Karpas-422 (cell line): ENCODE measurements around the gene NIPBL. TPM values are rescaled to one million over a fixed set of nuclear protein-coding genes. Genes with fewer than 3 reads are reported as not detected.
"Not testable (repeated sequence)": the region's sequence is repeated elsewhere in the genome, so short reads cannot be mapped to it uniquely, and the experiment has no call there.

ENCODE experiments used
- DNase-seq: peaks from one replicate; pipeline ENCODE4 v3.0.0-alpha.2; 2015
- H2AFZ ChIP-seq: fragments of 200-600 bp; sonication (generic); 2 replicates; pipeline ENCODE4 v1.6.1; 2014; ENCODE audit warnings: antibody characterized with exemption, low read length, mixed read lengths
- H3K27ac ChIP-seq: fragments of 200-600 bp; sonication (generic); 2 replicates; pipeline ENCODE4 v1.5.1; 2014; ENCODE audit warnings: mild to moderate bottlenecking, low read length, moderate library complexity
- H3K27me3 ChIP-seq: fragments of 200-600 bp; sonication (generic); 2 replicates; pipeline ENCODE4 v1.6.1; 2014; ENCODE audit warnings: low read length, mixed read lengths
- H3K36me3 ChIP-seq: fragments of 200-600 bp; sonication (generic); 2 replicates; pipeline ENCODE4 v1.6.1; 2014; ENCODE audit warnings: low read length, mixed read lengths; ENCODE audit not compliant: insufficient read depth
- H3K4me1 ChIP-seq: fragments of 200-600 bp; sonication (generic); 2 replicates; pipeline ENCODE4 v1.6.1; 2014; ENCODE audit warnings: mild to moderate bottlenecking, low read length, mixed read lengths
- H3K4me2 ChIP-seq: fragments of 200-600 bp; sonication (generic); 2 replicates; pipeline ENCODE4 v1.6.1; 2014; ENCODE audit warnings: low read length, low read depth, mild to moderate bottlenecking; ENCODE audit not compliant: poor library complexity, severe bottlenecking
- H3K4me3 ChIP-seq: fragments of 200-600 bp; sonication (generic); 2 replicates; pipeline ENCODE4 v1.5.1; 2014; ENCODE audit warnings: mild to moderate bottlenecking, antibody characterized with exemption, low read length, mixed read lengths
- H3K79me2 ChIP-seq: fragments of 200-600 bp; sonication (generic); 2 replicates; pipeline ENCODE4 v1.6.1; 2014; ENCODE audit warnings: mild to moderate bottlenecking, low read length, mixed read lengths
- H3K9ac ChIP-seq: fragments of 200-600 bp; sonication (generic); 2 replicates; pipeline ENCODE4 v1.6.0; 2014; ENCODE audit warnings: low read length
- H3K9me2 ChIP-seq: fragments of 200-600 bp; sonication (generic), shearing (Covaris generic); replicated peaks from 2 replicates; pipeline ENCODE4 v1.6.0; 2014; ENCODE audit warnings: mild to moderate bottlenecking, low read length, moderate library complexity; ENCODE audit not compliant: insufficient read depth
- H3K9me3 ChIP-seq: fragments of 300-700, 200-600 bp; sonication (generic); 2 replicates; pipeline ENCODE4 v1.6.1; 2014; ENCODE audit warnings: low read length, mixed read lengths
- H4K20me1 ChIP-seq: fragments of 200-600 bp; sonication (generic); 2 replicates; pipeline ENCODE4 v1.6.1; 2014; ENCODE audit warnings: mild to moderate bottlenecking, antibody characterized with exemption, low read length, low read depth; ENCODE audit not compliant: insufficient read depth
- total RNA-seq: library from RNA; depleted of rRNA; stranded (reverse); fragments of >200 nt; shearing (Covaris generic); gene quantifications from 2 replicates; pipeline ENCODE4 v1.2.3, GENCODE V29; 2014; ENCODE audit warnings: low replicate concordance

Gene NIPBL
- total RNA-seq, 1 experiment from 2014 or later: 65.9 TPM

- H3K9me3 ChIP-seq: peaks cover 12% of the 10 kb centered on the region
- not testable (repeated sequence) for H3K4me1 ChIP-seq, DNase-seq, H3K27ac ChIP-seq, H3K4me3 ChIP-seq, H3K9me2 ChIP-seq, H3K9ac ChIP-seq, H3K4me2 ChIP-seq, H3K27me3 ChIP-seq, H2AFZ ChIP-seq, H4K20me1 ChIP-seq, H3K36me3 ChIP-seq
- H3K79me2 ChIP-seq: peaks cover 100% of the 10 kb centered on the region
Observed at GRCh38 chr5:36901077-36901476, 24.5 kb downstream of the NIPBL start.

DNA sequence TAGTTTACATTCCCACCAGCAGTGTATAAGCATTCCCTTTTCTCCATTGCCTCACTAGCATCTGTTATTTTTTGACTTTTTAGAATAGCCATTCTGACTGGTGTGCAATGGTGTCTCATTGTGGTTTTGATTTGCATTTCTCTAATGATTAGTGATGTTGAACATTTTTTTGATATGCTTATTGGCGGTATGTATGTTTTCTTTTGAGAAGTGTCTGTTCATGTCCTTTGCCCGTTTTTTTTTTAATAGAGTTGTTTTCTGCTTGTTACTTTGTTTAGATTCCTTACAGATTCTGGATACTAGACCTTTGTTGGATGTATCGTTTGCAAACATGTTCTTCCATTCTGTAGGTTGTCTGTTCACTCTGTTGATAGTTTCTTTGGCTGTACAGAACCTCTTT, 25.3 kb downstream of the NIPBL start:
- Histone ChIP-seq H2AFZ (no peak overlapping the region), H3K27me3 (no peaks in the 10 kb centered on the region), H3K36me3 (peaks cover 8% of the 10 kb centered on the region; the same call in 1 of the 2 replicates), H3K27ac (no peak overlapping the region), H3K9me2 (no peaks in the 10 kb centered on the region), H3K79me2 (peaks cover 100% of the 10 kb centered on the region), H3K4me2 (no peak overlapping the region), H3K4me3 (no peak overlapping the region), H4K20me1 (peaks cover 7% of the 10 kb centered on the region), H3K9ac (no peak overlapping the region), H3K4me1 (peaks cover 5% of the 10 kb centered on the region; the same call in 1 of the 2 replicates), H3K9me3 (peaks cover 12% of the 10 kb centered on the region)
- DNase-seq: no peak

- H3K4me2 ChIP-seq: no peak overlapping the region
Observed at GRCh38 chr5:36902353-36902752, 25.8 kb downstream of the NIPBL start.

DNA sequence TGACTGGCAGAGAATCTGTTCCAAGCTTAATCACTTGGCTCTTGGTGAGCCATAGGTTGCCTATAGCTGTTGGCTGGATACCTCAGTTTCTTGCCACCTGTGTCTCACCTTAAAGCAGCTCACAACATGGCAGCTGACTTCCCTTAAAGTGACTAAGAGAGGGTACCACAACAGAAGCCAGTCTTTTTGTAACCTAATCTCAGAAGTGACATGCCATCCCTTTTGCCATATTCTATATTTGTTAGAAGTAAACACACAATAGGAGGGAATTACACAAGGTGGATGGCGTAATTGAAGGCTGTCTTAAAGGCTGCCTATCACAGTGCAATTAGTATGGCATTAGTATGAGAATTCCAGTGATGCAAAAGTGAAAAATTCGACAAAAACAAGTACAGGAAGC, 28.1 kb downstream of the NIPBL start:
- peaks cover 100% of the 10 kb centered on the region for H3K79me2 ChIP-seq
- no peak overlapping the region for H3K4me2 ChIP-seq
- peaks cover 5% of the 10 kb centered on the region; the same call in 1 of the 2 replicates for H4K20me1 ChIP-seq
- peaks cover 15% of the 10 kb centered on the region for H3K4me1 ChIP-seq
- no peak overlapping the region for H3K27ac ChIP-seq
- no peak overlapping the region for H2AFZ ChIP-seq
- H3K36me3 ChIP-seq: peaks cover 8% of the 10 kb centered on the region
- no peaks in the 10 kb centered on the region for H3K27me3 ChIP-seq
- no peak overlapping the region for H3K4me3 ChIP-seq
- no peak for DNase-seq
- H3K9me3 ChIP-seq: peaks cover 12% of the 10 kb centered on the region
- no peak overlapping the region for H3K9ac ChIP-seq
- no peaks in the 10 kb centered on the region for H3K9me2 ChIP-seq

More at GRCh38 chr5:36902353-36902752, 25.8 kb downstream of the NIPBL start:
- Histone ChIP-seq H3K27me3 (no peaks in the 10 kb centered on the region), H3K27ac (no peak overlapping the region), H3K79me2 (peaks cover 100% of the 10 kb centered on the region), H3K9me2 (no peaks in the 10 kb centered on the region), H3K9me3 (peaks cover 12% of the 10 kb centered on the region), H2AFZ (no peak overlapping the region), H3K4me1 (peaks cover 5% of the 10 kb centered on the region; the same call in 1 of the 2 replicates), H3K9ac (no peak overlapping the region), H3K36me3 (peaks cover 7% of the 10 kb centered on the region; the same call in 1 of the 2 replicates), H4K20me1 (peaks cover 7% of the 10 kb centered on the region), H3K4me3 (no peak overlapping the region)
- no peak for DNase-seq

- no peak overlapping the region for H3K27ac ChIP-seq
- no peaks in the 10 kb centered on the region for H3K9me2 ChIP-seq
- H3K79me2 ChIP-seq: peaks cover 100% of the 10 kb centered on the region
- no peak overlapping the region for H3K4me2 ChIP-seq
- no peak overlapping the region for H2AFZ ChIP-seq
- no peak for DNase-seq
- H3K9ac ChIP-seq: no peak overlapping the region
- peaks cover 5% of the 10 kb centered on the region; the same call in 1 of the 2 replicates for H4K20me1 ChIP-seq
- no peaks in the 10 kb centered on the region for H3K9me3 ChIP-seq
- no peak overlapping the region for H3K4me3 ChIP-seq
- H3K4me1 ChIP-seq: peaks cover 10% of the 10 kb centered on the region
- H3K27me3 ChIP-seq: no peaks in the 10 kb centered on the region
- H3K36me3 ChIP-seq: peaks cover 3% of the 10 kb centered on the region; the same call in 1 of the 2 replicates
Observed at GRCh38 chr5:36908544-36909260, 32.1 kb downstream of the NIPBL start.

- DNase-seq: no peak
- Histone ChIP-seq H3K27ac (no peak overlapping the region), H3K4me2 (no peak overlapping the region), H3K9me3 (no peaks in the 10 kb centered on the region), H3K36me3 (no peaks in the 10 kb centered on the region), H3K4me1 (0 out of 2 replicates have a peak, but pooled peaks cover 5% of the 10 kb centered on the region), H3K27me3 (no peaks in the 10 kb centered on the region), H2AFZ (no peak overlapping the region), H3K9ac (no peak overlapping the region), H3K4me3 (no peak overlapping the region), H3K79me2 (peaks cover 90% of the 10 kb centered on the region), H3K9me2 (no peaks in the 10 kb centered on the region), H4K20me1 (no peaks in the 10 kb centered on the region)
Observed at GRCh38 chr5:36915653-36916052, 39.1 kb downstream of the NIPBL start.

DNA sequence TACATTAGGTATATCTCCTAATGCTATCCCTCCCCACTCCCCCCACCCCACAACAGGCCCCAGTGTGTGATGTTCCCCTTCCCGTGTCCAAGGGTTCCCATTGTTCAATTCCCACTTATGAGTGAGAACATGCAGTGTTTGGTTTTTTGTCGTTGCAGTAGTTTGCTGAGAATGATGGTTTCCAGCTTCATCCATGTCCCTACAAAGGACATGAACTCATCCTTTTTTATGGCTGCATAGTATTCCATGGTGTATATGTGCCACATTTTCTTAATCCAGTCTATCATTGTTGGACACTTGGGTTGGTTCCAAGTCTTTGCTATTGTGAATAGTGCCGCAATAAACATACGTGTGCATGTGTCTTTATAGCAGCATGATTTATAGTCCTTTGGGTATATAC, 40.0 kb downstream of the NIPBL start:
- H4K20me1 ChIP-seq, H3K36me3 ChIP-seq, DNase-seq: not testable (repeated sequence)

GRCh38 chr5:36917358-36917757, 40.8 kb downstream of the NIPBL start:
- not testable (repeated sequence) for H2AFZ ChIP-seq, H3K27ac ChIP-seq, H4K20me1 ChIP-seq, H3K4me2 ChIP-seq, H3K4me1 ChIP-seq, H3K9me2 ChIP-seq, DNase-seq, H3K4me3 ChIP-seq, H3K27me3 ChIP-seq, H3K9ac ChIP-seq, H3K9me3 ChIP-seq, H3K36me3 ChIP-seq
- H3K79me2 ChIP-seq: peaks cover 90% of the 10 kb centered on the region

More for the DNA sequence above, 40.0 kb downstream of the NIPBL start:
- H3K4me2 ChIP-seq, H2AFZ ChIP-seq, H3K9me2 ChIP-seq, H3K27me3 ChIP-seq, H3K9me3 ChIP-seq, H3K9ac ChIP-seq, H3K4me3 ChIP-seq, H3K4me1 ChIP-seq, H3K27ac ChIP-seq: not testable (repeated sequence)
- H3K79me2 ChIP-seq: peaks cover 90% of the 10 kb centered on the region
